PC-3 (cell line): ENCODE results near the gene GCNT3.

Experiments
- CTCF ChIP-seq: fragments of 300-600 bp; sonication (generic); conservative IDR thresholded peaks from 2 replicates; pipeline ENCODE4 v1.5.1; 2017; ENCODE audit warnings: antibody characterized with exemption, low read depth, mild to moderate bottlenecking, low read length
- EZH2 ChIP-seq: fragments of 300-600 bp; sonication (generic); IDR thresholded peaks from one replicate; pipeline ENCODE4 v1.6.1; 2017; ENCODE audit warnings: antibody characterized with exemption, mild to moderate bottlenecking, low read length; ENCODE audit not compliant: unreplicated experiment
- EZH2phosphoT487 ChIP-seq: fragments of 300-600 bp; sonication (generic); IDR thresholded peaks from 2 replicates; pipeline ENCODE4 v1.6.1; 2018; ENCODE audit warnings: mild to moderate bottlenecking, antibody characterized with exemption, low read length, borderline replicate concordance

- TF ChIP-seq CTCF: peak; percentile 37; the same call in 1 of the 2 replicates
- no peak for TF ChIP-seq EZH2
- no peak for TF ChIP-seq EZH2phosphoT487
Measured at GRCh38 chr15:59632714-59633113, 21.1 kb downstream of the GCNT3 start.
